LNCAP (cell line): Measurements from ENCODE around the gene JAZF1.

Experiments used
- CTCF ChIP-seq: fragments of 450-650 bp; IDR thresholded peaks from 2 replicates; pipeline ENCODE4 v1.5.1; 2017; ENCODE audit warnings: mild to moderate bottlenecking

Gene JAZF1

GRCh38 chr7:27868131-27868550 is 312.5 kb downstream of the JAZF1 start:
- no peak for TF ChIP-seq CTCF

- TF ChIP-seq CTCF = no peak
Observed at GRCh38 chr7:27866828-27867672, 313.5 kb downstream of the JAZF1 start.

GRCh38 chr7:27866256-27866655 is 314.3 kb downstream of the JAZF1 start:
- TF ChIP-seq CTCF = no peak

- no peak for TF ChIP-seq CTCF
Observed at GRCh38 chr7:27863880-27864279, 316.7 kb downstream of the JAZF1 start.

- no peak for TF ChIP-seq CTCF
Observed at GRCh38 chr7:27861747-27862146, 318.8 kb downstream of the JAZF1 start.

- TF ChIP-seq CTCF = no peak
Observed at GRCh38 chr7:27860800-27861199, 319.8 kb downstream of the JAZF1 start.

- no peak for TF ChIP-seq CTCF
Observed at GRCh38 chr7:27850531-27850930, 330.1 kb downstream of the JAZF1 start.

- no peak for TF ChIP-seq CTCF
Observed at GRCh38 chr7:27846388-27846787, 334.2 kb downstream of the JAZF1 start.
